Mucosa of descending colon (tissue), 3 donors: ENCODE data around the gene TMTC1. TPM values are rescaled to one million over a fixed set of nuclear protein-coding genes. Genes with fewer than 3 reads are reported as not detected.
"Not testable (repeated sequence)": the region's sequence is repeated elsewhere in the genome, so short reads cannot be mapped to it uniquely, and the experiment has no call there.

Experiments
- ATAC-seq: fragments of 200-7000 bp; cut with Tn5 transposase; one replicate; pipeline ENCODE4 v1.9.1; 2020; ENCODE audit warnings: mild to moderate bottlenecking, moderate library complexity
- DNase-seq, 3 donors: peaks; one replicate each; pipeline ENCODE4 v3.0.0-alpha.2; 2020
- H3K36me3 ChIP-seq: fragments of 200-600 bp; one replicate; pipeline ENCODE4 v1.8.0; 2021; ENCODE audit warnings: low read depth, mild to moderate bottlenecking
- H3K4me1 ChIP-seq: fragments of 200-600 bp; one replicate; pipeline ENCODE4 v1.8.0; 2021; ENCODE audit warnings: low read depth, mild to moderate bottlenecking
- H3K4me3 ChIP-seq: fragments of 200-600 bp; one replicate; pipeline ENCODE4 v1.8.0; 2021; ENCODE audit warnings: mild to moderate bottlenecking
- H3K9me3 ChIP-seq: fragments of 200-600 bp; one replicate; pipeline ENCODE4 v1.8.0; 2021; ENCODE audit warnings: mild to moderate bottlenecking
- CTCF ChIP-seq: fragments of 200-600 bp; IDR thresholded peaks from one replicate; pipeline ENCODE4 v1.8.0; 2022; ENCODE audit warnings: antibody characterized with exemption, mild to moderate bottlenecking
- intact Hi-C, 2 donors: fragments of 100-400 bp; cut with DNase I in 1 of 2; cut with micrococcal nuclease in 1 of 2; formaldehyde crosslinking; loops; one replicate each; pipeline versions ENCODE4 v1.11.0 to v1.11.1; 2022; cut with DNase I, micrococcal nuclease
- total RNA-seq, 3 donors: library from RNA; stranded (reverse); fragmentation: NEBNext Ultra II Directional in 2 of 3; extraction: Animal tissue kit (Norgen Biotek cat#: 25700) in 2 of 3; gene quantifications; one replicate each; pipeline versions ENCODE4 v1.2.1 to v1.2.4, GENCODE V29; 2021 to 2023
- donor health status: DM: no; HTN: no; CAD: no; lungs with moderate emphysema.
- donor health status: DM: no; HTN: no; CAD: no.
- donor health status: DM: no; HTN: yes; CAD: no.

TMTC1 gene
- total RNA-seq, 3 donors from 2014 or later, result 2.5 to 49.1 (median 10.5) TPM

- intact Hi-C loops, result no loop called here
- no peak for TF ChIP-seq CTCF
- H3K9me3 ChIP-seq, result no peaks in the 10 kb centered on the region
- ATAC-seq (no peak), DNase-seq (no peak)
- no peaks in the 10 kb centered on the region for H3K36me3 ChIP-seq
- H3K4me3 ChIP-seq, result no peak overlapping the region
- H3K4me1 ChIP-seq, result no peaks in the 10 kb centered on the region
Observed at GRCh38 chr12:29638528-29638927, 145.2 kb downstream of the TMTC1 start.

- intact Hi-C loops, result no loop called here
- DNase-seq (no peak), ATAC-seq (no peak)
- Histone ChIP-seq H3K36me3 (no peaks in the 10 kb centered on the region), H3K4me3 (no peak overlapping the region), H3K9me3 (no peaks in the 10 kb centered on the region), H3K4me1 (no peaks in the 10 kb centered on the region)
- no peak for TF ChIP-seq CTCF
Observed at GRCh38 chr12:29634057-29634456, 149.7 kb downstream of the TMTC1 start.

GRCh38 chr12:29630164-29630563 lies 153.6 kb downstream of the TMTC1 start:
- H3K36me3 ChIP-seq, intact Hi-C loops, H3K4me1 ChIP-seq, DNase-seq, H3K4me3 ChIP-seq, ATAC-seq, H3K9me3 ChIP-seq: not testable (repeated sequence)

GRCh38 chr12:29627221-29627620 lies 156.5 kb downstream of the TMTC1 start:
- Histone ChIP-seq H3K4me3 (no peak overlapping the region), H3K4me1 (no peaks in the 10 kb centered on the region), H3K36me3 (no peaks in the 10 kb centered on the region), H3K9me3 (no peaks in the 10 kb centered on the region)
- intact Hi-C loops, result no loop called here
- TF ChIP-seq CTCF, result no peak
- no peak for ATAC-seq
- no peak for DNase-seq

- no peak overlapping the region for H3K4me3 ChIP-seq
- DNase-seq, result no peak
- ATAC-seq, result no peak
- intact Hi-C loops, result no loop called here
- no peaks in the 10 kb centered on the region for H3K9me3 ChIP-seq
- TF ChIP-seq CTCF, result no peak
- H3K36me3 ChIP-seq, result no peaks in the 10 kb centered on the region
- no peaks in the 10 kb centered on the region for H3K4me1 ChIP-seq
Observed at GRCh38 chr12:29625359-29625953, 158.3 kb downstream of the TMTC1 start.

GRCh38 chr12:29622251-29622650 lies 161.5 kb downstream of the TMTC1 start:
- ATAC-seq (no peak), DNase-seq (no peak)
- no peak for TF ChIP-seq CTCF
- H3K9me3 ChIP-seq, result no peaks in the 10 kb centered on the region
- no peaks in the 10 kb centered on the region for H3K4me1 ChIP-seq
- H3K4me3 ChIP-seq, result no peak overlapping the region
- intact Hi-C loops, result no loop called here
- no peaks in the 10 kb centered on the region for H3K36me3 ChIP-seq
